Ecto neural progenitor cell (in vitro differentiated cells): Measurements from ENCODE around the gene GRID1.

Experiments
- DNase-seq: peaks from one replicate; pipeline ENCODE4 v3.0.0-alpha.2; 2018; ENCODE audit warnings: low spot score

Gene GRID1

DNA sequence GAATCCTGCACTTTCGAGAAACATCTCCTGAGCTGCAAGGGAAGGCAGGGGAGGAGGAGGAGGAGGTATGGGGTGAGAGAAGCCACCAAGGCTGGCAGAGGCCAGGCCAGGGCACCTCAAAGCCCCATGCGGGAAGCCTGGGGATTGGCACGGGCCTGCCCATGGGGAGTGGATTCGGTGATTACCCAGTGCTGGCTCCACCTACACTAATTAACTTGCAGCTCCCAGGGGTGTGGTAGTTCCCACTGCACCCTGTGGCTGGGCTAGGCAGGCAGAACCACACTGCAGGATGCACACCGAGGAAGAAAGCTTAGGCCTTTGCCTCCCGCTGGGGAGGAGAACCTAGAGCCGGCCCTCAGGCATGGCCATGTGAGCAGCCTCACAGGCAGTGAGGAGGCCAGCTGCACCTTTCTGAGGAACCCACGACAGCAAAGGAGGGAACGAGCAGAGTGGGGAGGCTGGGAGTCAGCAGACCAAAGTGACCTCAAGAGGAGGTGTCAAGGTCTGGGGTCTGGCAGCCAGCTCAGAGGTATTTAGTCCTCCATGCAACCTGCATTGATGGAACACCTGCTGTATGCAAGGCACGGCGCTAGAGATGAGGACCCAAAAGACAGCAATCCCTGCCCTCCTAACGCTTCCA is 27.2 kb downstream of the GRID1 start:
- DNase-seq = no peak

DNA sequence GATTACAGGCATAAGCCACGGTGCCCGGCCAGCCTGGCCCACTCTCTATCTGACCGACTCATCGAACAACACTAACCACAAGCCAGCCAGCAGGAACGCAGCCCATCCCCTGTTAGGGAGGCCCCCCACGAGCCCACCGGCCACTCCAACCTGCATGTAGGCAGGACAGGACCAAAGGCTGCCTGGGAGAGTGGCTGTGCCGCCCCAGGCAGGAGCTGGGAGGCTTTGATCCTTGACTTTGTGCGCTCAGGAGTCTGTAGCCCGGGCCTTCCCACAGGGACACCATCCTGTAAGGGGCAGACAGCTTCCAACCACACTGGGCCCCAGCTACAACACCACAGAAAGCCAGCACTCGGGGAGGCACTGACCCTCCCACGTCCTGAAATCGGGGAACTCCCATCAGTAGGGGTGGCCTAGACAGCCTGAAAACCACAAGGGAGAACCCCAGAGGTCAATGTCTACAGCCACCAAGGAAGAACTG is 29.4 kb downstream of the GRID1 start:
- no peak for DNase-seq

DNA sequence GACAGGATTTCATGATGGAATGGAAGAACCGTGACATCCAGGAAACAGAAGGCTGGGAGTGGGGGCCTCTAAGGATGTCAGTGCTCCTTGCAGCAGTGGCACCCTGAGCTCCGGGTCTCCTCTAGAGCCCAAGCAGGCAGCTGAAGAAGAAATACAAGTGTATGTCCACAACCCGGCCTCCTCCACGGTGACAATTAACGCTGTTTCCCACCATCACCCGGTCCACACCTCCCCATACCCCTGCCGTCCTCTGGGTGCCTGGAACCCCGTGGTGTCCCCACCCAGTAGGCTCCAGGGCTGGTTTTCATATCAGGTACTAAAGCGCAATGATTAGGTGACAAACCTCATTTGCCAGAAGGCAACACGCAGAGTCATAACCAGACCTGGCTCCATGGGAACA is 30.3 kb downstream of the GRID1 start:
- no peak for DNase-seq

DNA sequence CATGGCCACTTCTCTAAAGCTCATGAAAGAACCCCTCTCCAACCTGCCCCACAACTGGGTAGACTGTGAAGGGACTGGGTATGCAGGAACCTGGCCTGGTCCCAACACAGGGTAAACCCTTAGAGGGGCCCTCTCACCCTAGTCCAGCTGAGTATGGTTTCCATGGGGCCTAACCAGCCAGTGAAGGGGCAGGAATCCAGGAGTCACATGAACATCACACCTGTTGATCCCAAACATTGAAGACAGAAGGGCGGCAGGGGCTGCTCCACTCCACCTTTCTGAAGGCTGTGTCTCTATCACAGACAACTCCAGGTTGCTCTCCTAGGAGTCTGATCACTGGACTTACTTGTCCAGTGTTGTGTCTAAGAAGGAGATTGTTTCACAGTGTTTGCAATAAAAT is 30.8 kb downstream of the GRID1 start:
- no peak for DNase-seq

DNA sequence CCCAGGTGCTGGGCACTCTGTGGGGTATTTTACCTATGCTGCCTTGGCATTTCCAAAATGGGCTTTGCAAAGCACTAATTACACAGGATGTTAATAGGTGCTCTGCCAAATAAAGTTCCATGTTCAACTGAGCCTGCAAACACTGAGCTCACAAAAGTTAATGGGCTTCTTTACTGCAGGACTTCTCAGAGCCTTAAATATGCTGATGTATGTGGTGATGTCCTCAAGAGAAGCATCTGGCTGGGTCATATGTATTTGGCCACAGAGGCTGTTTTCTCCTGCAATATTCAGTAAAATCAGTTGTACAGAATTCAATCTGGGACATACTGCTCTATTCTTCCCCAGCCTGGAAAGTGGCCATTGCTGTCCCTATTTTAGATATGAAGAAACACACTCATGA is 31.3 kb downstream of the GRID1 start:
- no peak for DNase-seq

DNA sequence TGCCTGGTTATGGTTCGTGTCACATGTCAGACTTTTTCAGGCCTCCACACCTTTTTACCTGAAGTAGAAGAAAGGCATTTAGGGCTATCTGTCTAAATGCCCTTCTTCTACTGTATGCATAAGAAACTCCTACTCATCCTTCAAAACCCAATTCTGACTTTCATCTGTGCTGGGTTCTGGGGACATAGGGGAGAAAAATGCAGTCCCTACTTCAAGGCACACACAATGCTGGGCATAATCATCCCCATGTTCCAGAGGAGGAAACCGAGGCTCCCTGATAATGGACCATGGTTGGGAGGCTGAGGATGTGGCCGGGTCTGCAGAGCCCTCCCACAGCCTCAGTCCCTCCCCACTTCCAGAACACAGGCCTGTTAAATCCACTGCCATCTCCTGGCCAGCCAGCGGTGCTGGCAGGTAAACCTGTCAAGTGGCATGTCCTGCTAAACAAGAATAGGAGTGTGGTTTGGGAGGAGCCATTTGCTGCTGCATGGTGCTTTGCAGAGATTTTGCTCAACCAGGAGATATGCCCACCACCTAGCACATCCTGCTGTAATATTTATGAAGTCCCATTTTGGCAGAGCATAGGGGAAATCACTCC is 32.0 kb downstream of the GRID1 start:
- DNase-seq = no peak

DNA sequence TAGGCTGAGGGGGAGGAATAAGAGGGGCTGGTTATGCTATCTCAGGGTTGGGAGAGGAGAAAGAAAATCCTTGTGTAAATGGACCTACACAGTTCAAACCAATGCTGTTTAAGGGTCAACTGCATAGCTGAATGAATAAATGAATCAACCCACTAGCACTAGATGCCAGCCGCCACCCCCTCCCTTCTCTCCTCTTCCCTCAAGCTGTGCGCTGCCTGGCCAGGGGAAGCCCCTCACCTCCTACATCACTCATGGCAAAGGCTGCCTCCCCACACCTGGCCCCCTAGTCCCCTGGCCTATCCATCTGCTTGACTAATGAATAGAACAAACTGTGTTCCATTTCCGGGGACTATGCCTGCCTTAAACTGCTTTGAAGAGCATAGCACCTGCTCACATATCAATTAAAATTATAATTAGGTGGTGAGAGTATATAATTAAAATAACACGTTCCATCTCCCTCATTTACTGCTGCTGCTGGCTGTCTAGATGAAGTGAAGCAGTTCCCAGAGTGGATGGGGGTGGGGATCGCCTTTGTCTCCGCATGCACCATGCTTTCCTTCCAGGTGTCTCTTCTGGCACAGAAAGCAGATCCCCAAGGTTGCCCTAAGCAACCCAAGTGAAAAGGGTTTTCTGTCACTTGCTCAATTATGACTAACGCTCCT is 32.6 kb downstream of the GRID1 start:
- no peak for DNase-seq

DNA sequence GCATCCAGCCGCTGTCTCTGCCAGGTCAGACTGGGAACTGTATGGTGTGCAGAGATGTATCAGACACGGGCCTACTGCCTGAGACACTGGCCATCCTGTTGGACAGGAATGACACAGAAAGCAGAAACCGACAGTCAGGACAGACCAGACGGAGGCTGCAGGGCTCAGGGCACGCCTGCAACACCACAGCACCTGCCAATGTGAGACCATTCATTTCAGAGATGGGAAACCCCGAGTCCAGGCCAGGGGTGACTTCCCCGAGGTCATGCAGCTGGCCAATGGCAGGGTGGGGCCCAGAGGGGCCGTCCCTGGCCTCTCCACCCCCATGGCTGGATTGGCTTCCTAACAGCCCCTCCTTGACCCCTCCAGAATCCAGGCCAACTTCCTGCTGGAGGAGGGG is 34.7 kb downstream of the GRID1 start:
- no peak for DNase-seq

DNA sequence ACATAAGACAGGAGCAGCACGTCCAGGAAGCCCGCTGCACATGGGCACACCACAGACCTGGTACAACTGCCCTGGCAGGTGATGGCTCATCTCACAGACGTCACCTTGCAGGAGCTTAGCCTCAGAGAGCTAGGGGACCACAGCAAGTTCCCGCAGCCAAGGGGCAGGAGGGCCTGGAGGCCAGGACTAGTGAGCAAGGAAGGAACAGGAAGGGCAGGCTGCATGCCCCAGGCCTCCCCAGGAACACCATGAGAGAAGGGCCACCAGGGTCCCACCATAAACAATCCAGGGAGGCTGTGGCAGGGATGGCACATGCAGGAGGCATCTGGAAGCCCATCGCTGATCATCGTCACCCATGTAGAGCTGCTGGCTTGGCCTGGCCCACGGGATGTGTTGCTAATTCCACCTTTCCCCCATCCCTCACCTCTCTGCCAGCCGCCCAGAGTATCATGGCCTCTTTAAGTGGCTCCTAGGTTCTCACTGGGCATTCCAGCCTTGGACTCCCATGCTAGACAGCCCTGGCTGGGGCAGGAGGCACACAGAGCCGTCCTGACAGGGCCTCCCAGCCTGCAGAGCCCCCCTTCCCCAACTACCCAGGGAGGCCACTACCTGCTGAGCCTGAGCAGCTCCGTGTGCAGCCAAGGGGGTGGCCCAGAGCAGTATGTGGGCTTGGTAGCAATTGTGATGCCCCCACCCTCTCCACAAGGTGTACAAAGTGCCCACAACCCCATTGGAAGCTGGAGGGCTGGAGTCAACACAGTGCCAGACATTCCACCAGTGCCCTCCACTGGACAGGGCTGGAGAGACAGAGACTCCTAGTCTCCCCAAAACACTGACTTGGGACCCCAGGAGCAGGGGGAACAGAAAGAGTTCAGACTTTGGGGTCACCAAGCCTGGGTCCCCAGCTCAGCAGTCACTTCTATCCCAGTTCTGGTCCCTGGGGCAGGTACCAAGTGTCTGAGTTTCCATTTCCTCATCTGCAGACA is 35.5 kb downstream of the GRID1 start:
- no peak for DNase-seq

DNA sequence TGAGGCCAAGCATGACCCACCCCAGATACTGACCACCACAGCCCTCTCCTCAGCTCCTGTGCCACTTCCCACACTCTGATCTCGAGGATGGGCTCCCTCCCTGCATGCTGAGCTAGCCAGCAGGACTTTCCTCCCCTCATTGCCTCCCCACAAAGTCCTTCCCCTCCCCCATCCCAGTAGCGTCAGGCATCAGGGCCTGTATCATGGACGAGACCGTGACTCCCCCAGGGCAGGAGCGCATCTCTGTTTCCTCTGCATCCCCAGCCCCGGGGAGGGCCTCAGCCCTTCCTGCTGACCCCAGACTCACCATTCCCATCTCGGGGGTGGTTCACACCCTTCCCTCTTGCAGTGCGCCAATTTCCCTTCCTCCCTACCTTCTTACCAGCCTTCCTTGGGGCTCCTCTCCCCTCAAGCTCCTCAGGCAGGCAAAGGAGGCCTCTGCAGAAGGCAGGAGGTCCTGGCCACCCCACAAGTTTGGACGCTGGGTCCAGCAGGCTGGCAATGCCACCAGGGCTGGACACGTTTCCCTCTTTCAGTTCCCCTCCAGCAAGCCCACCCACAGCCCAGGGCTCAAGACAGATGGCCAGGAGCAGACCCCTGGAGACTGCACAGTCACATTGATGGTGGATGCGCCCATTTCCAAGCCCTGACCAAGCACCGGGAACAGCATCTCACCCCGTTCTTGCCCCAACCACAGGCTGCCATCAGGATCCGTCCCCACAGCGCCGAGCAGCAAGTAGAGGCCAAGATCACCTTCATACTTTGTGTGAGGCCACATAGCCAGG is 36.5 kb downstream of the GRID1 start:
- no peak for DNase-seq

DNA sequence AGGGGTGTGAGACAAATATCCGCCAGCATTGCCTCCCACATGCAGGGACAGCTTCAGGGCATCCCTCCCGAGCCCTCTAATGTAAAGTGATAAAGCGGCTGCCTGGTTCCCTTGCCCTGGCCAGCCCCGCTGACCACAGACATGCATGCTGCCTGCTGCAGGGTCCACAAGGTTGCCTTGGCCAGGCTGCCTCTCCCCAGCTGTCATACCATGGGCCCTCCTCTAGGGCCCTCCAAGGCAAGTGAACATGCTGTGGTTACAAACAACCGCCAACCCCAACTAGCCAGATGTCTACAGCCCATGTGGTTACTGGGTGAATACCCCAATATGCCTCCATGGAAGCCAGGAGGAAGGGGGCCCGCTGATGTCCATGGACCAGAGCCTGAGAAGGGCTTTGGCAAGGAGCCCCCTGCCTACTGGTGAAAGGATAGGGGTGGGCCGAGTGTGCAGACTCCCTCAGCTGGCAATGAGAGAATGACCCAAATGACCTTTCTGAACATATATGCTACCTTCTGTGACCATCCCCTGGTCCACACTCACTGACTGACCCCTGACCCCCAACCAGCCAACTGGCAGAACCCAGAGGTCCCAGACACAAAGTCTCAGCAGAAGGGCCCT is 37.4 kb downstream of the GRID1 start:
- DNase-seq = no peak

DNA sequence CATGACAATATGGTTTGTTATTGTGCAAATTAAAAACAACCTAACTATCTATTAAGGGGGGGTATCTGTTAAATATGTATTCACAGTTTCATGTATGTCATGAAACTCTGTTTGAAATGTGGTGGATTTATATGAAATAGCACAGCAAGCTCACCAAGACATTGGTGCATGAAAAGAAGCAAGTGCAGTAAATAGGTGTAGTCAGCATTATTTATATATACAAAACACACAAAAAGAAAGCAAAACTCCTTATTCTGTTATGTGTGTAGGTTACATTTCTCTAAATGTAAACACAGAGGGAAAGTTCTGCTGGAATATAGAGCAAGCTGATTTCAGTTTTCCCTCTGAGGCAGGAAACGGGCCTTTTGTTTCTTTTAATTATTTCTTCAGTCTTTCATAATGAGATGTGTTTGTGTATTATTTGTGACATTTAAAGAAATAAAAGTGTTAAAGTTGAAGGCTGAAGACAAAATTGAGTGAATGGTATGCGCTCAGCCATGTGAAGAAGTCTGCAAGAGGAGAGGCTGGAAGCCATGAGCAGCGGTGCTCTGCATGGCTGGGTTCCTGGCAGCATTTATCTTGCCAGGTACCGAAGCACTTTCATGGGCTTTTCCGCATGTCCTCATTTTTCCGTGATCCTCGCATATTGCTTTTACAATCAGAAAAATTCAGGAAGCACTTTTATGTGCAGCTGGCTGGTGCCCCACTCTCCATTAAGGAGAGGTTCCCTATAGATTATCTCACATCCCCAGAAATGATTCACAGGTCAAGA is 38.5 kb downstream of the GRID1 start:
- DNase-seq = no peak

DNA sequence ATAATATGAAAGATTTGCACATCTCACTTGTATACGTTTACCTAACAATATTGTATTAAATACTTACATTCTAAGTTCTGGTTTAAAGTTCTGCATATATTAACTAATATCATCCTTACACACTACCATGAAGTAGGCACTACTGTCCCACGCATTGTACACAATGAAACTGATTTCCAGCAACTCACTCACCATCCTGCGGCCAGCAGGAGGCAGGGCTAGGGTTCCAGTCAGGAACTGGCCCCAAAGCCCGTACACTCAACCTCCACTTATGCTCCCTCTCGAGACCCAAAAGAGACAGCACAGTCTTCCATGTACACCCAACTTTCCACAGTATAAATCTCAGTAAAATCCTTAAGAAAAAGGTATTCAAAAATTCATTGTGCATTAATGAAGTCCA is 41.4 kb downstream of the GRID1 start:
- no peak for DNase-seq

DNA sequence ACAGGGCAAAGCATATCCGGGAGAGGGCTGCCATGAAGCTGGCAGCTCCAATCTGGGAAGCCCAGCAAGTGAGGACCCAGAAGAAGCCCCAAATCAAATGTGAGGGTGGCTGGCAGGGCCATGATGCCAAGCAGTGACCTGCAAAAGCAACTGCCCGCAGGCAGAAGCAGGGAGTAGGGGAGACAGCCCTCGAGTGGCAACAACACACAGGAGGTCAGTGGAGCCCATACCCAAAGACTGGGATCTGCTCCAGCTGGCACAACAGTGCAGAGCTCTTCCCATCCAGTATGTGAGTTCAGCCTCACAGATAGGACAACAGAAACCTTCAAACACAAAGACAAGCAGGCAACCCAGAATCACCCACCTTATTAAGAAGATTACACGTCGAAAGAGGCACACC is 45.0 kb downstream of the GRID1 start:
- DNase-seq = no peak

DNA sequence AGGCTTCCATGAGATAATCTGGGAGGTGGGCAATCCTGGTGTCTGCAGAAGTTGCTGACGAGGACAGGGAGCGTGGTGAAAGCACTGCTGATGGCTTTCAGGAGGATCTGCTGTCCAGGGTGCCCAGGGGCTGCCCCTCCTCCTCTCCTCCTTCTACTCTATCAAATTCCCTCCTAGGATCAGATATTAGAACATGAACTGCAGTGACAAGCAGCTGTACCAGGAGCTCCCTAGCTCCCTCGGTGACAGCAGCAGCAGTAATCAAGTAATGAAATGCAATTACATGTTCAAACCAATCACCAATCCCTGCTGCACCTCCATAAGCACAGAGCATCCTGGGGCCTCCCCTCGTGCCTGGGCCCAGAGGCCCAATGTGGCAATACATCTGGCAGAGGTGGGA is 46.9 kb downstream of the GRID1 start:
- no peak for DNase-seq

DNA sequence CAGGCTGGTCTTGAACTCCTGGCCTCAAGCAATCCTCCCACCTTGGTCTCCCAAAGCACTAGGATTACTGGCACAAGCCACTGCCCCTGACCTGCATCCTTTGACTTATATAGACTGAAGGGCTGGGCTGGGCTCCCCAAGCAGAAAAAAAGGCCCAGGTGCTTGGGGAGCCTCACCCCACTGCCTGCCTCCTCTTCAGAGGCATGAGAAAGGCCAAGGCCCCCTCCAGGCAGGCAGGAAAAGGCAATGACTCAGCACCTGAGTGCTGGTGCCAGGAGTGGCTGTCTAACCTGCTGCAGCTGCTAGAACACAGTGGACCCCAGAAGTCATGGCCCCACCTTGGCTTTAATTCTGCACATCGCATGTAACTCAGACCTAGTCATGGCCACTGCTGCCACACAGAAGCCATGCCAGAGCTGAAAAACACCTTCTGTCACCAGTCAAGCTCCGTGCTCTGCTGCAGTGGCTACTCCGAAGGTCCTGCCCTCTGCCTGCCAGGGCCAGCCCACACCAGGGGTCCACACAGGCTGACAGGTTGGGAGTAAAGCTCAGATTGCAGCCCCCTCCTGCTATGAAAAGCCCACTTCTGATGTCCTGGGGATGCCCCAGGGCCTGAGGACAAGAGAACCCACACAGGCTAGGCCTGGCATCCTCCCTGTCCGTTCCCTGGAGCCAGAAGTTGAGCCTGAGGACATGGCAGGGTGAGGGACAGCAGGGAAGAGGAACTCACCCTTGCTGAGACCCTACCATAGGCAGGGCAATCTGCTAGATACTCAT is 48.5 kb downstream of the GRID1 start:
- no peak for DNase-seq

DNA sequence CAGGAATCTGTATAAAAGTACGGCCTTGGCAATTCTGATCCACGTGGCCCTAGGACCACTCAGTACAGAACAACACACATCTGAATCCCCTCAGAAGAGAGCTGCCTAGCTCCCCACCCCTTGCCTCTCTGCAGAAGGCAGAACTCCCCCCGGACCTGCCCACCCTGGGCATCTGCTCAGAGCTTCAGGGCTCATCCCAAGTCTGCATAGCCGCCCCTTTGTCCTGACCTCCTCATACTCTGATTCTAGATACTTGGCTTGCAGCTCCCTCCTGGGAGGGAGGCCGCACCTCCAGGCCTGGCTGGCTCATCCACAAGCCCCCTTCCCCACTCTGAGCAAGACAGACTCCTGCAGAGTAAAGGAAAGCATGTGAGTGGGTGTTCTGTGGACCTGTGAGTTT is 49.6 kb downstream of the GRID1 start:
- DNase-seq = no peak

DNA sequence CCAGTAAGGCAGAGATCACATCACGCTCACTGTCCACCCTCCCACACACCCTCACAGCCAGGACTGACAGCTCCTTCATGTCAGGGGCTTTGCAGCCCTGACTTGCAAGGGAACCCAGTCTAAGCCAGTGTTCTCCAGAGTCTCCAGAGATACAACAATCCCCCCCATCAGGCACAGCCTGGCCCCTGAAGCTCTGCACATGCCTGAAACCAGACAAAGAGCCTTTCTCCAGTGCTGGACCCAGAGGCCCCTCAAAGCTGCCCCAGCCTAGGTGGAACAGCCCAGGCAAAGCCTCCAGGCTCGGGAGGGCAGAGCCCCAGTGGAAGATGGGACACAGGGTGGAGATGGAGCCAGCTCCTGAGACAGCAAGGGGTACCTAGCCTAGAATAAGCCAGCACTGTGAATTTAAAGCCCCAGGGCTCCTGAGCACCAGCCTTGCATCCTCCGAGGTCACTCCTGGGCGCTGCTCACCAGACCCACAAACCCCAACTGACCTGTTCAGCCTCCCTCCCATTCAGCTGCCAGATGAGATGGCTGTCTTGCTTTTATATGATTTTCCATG is 50.2 kb downstream of the GRID1 start:
- DNase-seq = no peak

DNA sequence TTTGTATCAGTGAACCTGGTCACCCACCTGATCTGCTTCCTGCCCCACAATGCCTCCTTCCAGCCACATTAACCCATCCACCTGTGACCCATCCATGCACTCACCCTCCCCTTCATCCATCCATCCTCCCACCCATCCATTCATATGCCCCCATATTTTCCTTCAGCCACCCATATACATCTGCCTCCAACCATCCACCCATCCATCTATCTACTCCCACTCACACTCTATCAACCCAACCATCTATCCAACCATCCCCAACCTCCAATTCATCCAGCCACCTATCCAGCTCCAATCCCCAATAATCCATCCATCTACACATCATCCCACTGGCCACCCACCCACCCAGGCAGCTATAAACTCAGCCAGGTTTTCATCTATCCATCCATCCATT is 51.0 kb downstream of the GRID1 start:
- DNase-seq = no peak
